IMR-90 (cell line): ENCODE measurements around the gene ANKRD13D. TPM values are rescaled to one million over a fixed set of nuclear protein-coding genes. Genes with fewer than 3 reads are reported as not detected.

Experiments used
- ATAC-seq: fragments of 200-7000 bp; cut with Tn5 transposase; 2 replicates; pipeline ENCODE4 v1.9.1; 2020; ENCODE audit warnings: low read depth, mild to moderate bottlenecking, moderate library complexity
- BruUV-seq: library from RNA; stranded (reverse); fragments of 400-500 nt; replicated peaks from 2 replicates; lab custom pipeline; 2021; lab: Mats Ljungman, UMichigan
- CTCF ChIA-PET: fragments of 300-600 bp; formaldehyde crosslinking; extraction: SDS; loops from one replicate; lab custom pipeline; 2021; ENCODE audit warnings: antibody characterized with exemption; lab: Yijun Ruan, JAX
- POLR2A ChIA-PET: fragments of 300-600 bp; sonication (Branson Sonifier 250); formaldehyde crosslinking; loops from one replicate; lab custom pipeline; 2022; ENCODE audit warnings: antibody characterized with exemption; ENCODE audit not compliant: unreplicated experiment; lab: Charles Lee
- DNase-seq: peaks from one replicate; pipeline ENCODE4 v3.0.0; 2013
- H2AFZ ChIP-seq: replicated peaks from 2 replicates; pipeline ENCODE3; 2013; ENCODE audit warnings: low read length, mild to moderate bottlenecking; ENCODE audit not compliant: poor library complexity
- H2AK5ac ChIP-seq: 2 replicates; pipeline ENCODE4 v1.6.1; 2013; ENCODE audit warnings: low read depth, low read length, inconsistent platforms
- H2AK9ac ChIP-seq: replicated peaks from 2 replicates; pipeline ENCODE3; 2013; ENCODE audit warnings: mild to moderate bottlenecking, low read depth, low read length, moderate library complexity; ENCODE audit not compliant: poor library complexity
- H2BK120ac ChIP-seq: 2 replicates; pipeline ENCODE4 v1.6.1; 2013; ENCODE audit warnings: low read depth, low read length, inconsistent platforms
- H2BK15ac ChIP-seq: 3 replicates; pipeline ENCODE4 v1.6.1; 2013; ENCODE audit warnings: low read depth, low read length, inconsistent platforms
- H2BK20ac ChIP-seq: 2 replicates; pipeline ENCODE4 v1.6.1; 2013; ENCODE audit warnings: low read depth, mild to moderate bottlenecking, inconsistent platforms, low read length, moderate library complexity
- H2BK5ac ChIP-seq: 2 replicates; pipeline ENCODE4 v1.6.1; 2013; ENCODE audit warnings: mild to moderate bottlenecking, low read depth, low read length, inconsistent platforms; ENCODE audit not compliant: poor library complexity, severe bottlenecking
- H3K14ac ChIP-seq: replicated peaks from 2 replicates; pipeline ENCODE4 v1.6.1; 2013; ENCODE audit warnings: low read depth, low read length, inconsistent platforms
- H3K18ac ChIP-seq: 2 replicates; pipeline ENCODE4 v1.6.1; 2013; ENCODE audit warnings: low read depth, low read length, control low read depth
- H3K23ac ChIP-seq: 2 replicates; pipeline ENCODE4 v1.6.1; 2013; ENCODE audit warnings: low read depth, low read length, inconsistent platforms
- H3K27ac ChIP-seq: 2 replicates; pipeline ENCODE4 v1.5.1; 2013; ENCODE audit warnings: mild to moderate bottlenecking, control low read depth, low read length; ENCODE audit not compliant: insufficient read depth
- H3K27me3 ChIP-seq: 2 replicates; pipeline ENCODE4 v1.6.1; 2013; ENCODE audit warnings: low read length; ENCODE audit not compliant: control insufficient read depth, insufficient read depth
- H3K36me3 ChIP-seq: 2 replicates; pipeline ENCODE4 v1.6.1; 2013; ENCODE audit warnings: low read length, mixed read lengths; ENCODE audit not compliant: control insufficient read depth, insufficient read depth
- H3K4ac ChIP-seq: 2 replicates; pipeline ENCODE4 v1.6.1; 2013; ENCODE audit warnings: low read depth, low read length, inconsistent platforms
- H3K4me1 ChIP-seq: 2 replicates; pipeline ENCODE4 v1.6.1; 2013; ENCODE audit warnings: low read length, mixed read lengths; ENCODE audit not compliant: control insufficient read depth, insufficient read depth
- H3K4me2 ChIP-seq: 2 replicates; pipeline ENCODE4 v1.6.1; 2013; ENCODE audit warnings: low read depth, mild to moderate bottlenecking, control low read depth, low read length, moderate library complexity
- H3K4me3 ChIP-seq: 2 replicates; pipeline ENCODE4 v1.5.1; 2013; ENCODE audit warnings: low read depth, mild to moderate bottlenecking, control low read depth, low read length, moderate library complexity; ENCODE audit not compliant: insufficient read depth
- H3K56ac ChIP-seq: 2 replicates; pipeline ENCODE4 v1.6.1; 2013; ENCODE audit warnings: low read length, inconsistent platforms; ENCODE audit not compliant: insufficient read depth; ENCODE audit errors: extremely low read depth
- H3K79me1 ChIP-seq, 2 experiments: 2 replicates each; pipeline ENCODE4 v1.6.1; 2013; ENCODE audit warnings: low read length in 2 of 2, inconsistent platforms in 1 of 2, low read depth in 1 of 2
- H3K9ac ChIP-seq: 2 replicates; pipeline ENCODE4 v1.6.1; 2013; ENCODE audit warnings: low read depth, low read length, control low read depth
- H3K9me1 ChIP-seq: 2 replicates; pipeline ENCODE4 v1.6.1; 2013; ENCODE audit warnings: low read length, inconsistent platforms; ENCODE audit not compliant: insufficient read depth
- H3K9me3 ChIP-seq: 2 replicates; pipeline ENCODE4 v1.6.1; 2013; ENCODE audit warnings: low read length; ENCODE audit not compliant: control insufficient read depth, insufficient read depth
- H4K20me1 ChIP-seq: 2 replicates; pipeline ENCODE4 v1.6.1; 2013; ENCODE audit warnings: low read length, inconsistent platforms; ENCODE audit not compliant: insufficient read depth
- H4K5ac ChIP-seq: 2 replicates; pipeline ENCODE4 v1.6.1; 2013; ENCODE audit warnings: mild to moderate bottlenecking, low read depth, low read length, control low read depth
- H4K8ac ChIP-seq, 2 experiments: 2 replicates each; pipeline ENCODE4 v1.6.1; 2013; ENCODE audit warnings: low read depth in 2 of 2, low read length in 2 of 2, control low read depth in 1 of 2, inconsistent platforms in 1 of 2
- H4K91ac ChIP-seq: 2 replicates; pipeline ENCODE4 v1.6.1; 2013; ENCODE audit warnings: low read depth, low read length, inconsistent platforms; ENCODE audit not compliant: insufficient read depth
- BHLHE40 ChIP-seq: fragments of 150-350 bp; IDR thresholded peaks from 2 replicates; pipeline ENCODE4 v1.6.1; 2016; ENCODE audit warnings: mild to moderate bottlenecking, low read depth, low read length
- CEBPB ChIP-seq: IDR thresholded peaks from 2 replicates; pipeline ENCODE4 v1.6.1; 2012; ENCODE audit warnings: low read depth, low read length, improper control_type of control experiment
- CHD1 ChIP-seq: IDR thresholded peaks from 2 replicates; pipeline ENCODE4 v1.6.1; 2012; ENCODE audit warnings: low read depth, low read length, improper control_type of control experiment
- CTCF ChIP-seq: conservative IDR thresholded peaks from 2 replicates; pipeline ENCODE4 v1.5.1; 2012; ENCODE audit warnings: mild to moderate bottlenecking, low read depth, low read length, improper control_type of control experiment
- FOS ChIP-seq: fragments of 150-350 bp; IDR thresholded peaks from 2 replicates; pipeline ENCODE4 v1.6.1; 2016; ENCODE audit warnings: low read depth, low read length
- MAFK ChIP-seq: IDR thresholded peaks from 2 replicates; pipeline ENCODE4 v1.6.1; 2012; ENCODE audit warnings: low read depth, low read length, improper control_type of control experiment
- MAZ ChIP-seq: IDR thresholded peaks from 2 replicates; pipeline ENCODE4 v1.6.1; 2012; ENCODE audit warnings: low read depth, mild to moderate bottlenecking, low read length, improper control_type of control experiment, moderate library complexity, borderline replicate concordance
- MXI1 ChIP-seq: IDR thresholded peaks from 2 replicates; pipeline ENCODE4 v1.6.1; 2012; ENCODE audit warnings: low read depth, mild to moderate bottlenecking, low read length, moderate library complexity, borderline replicate concordance
- NFE2L2 ChIP-seq: fragments of 150-350 bp; IDR thresholded peaks from 2 replicates; pipeline ENCODE4 v1.6.1; 2016; ENCODE audit warnings: low read depth, mild to moderate bottlenecking, low read length
- RAD21 ChIP-seq: IDR thresholded peaks from 2 replicates; pipeline ENCODE4 v1.6.1; 2012; ENCODE audit warnings: low read length, improper control_type of control experiment
- RCOR1 ChIP-seq: IDR thresholded peaks from 2 replicates; pipeline ENCODE4 v1.6.1; 2012; ENCODE audit warnings: mild to moderate bottlenecking, low read length, improper control_type of control experiment; ENCODE audit not compliant: insufficient replicate concordance
- RFX5 ChIP-seq: IDR thresholded peaks from 2 replicates; pipeline ENCODE4 v1.8.0; 2012; ENCODE audit warnings: low read depth, mild to moderate bottlenecking, low read length, moderate library complexity
- SMC3 ChIP-seq: fragments of 150-350 bp; IDR thresholded peaks from 2 replicates; pipeline ENCODE4 v1.6.1; 2016; ENCODE audit warnings: low read depth, mild to moderate bottlenecking, antibody characterized with exemption, low read length, moderate library complexity
- WGBS, 2 experiments: methylation state at CpG; one replicate each; pipeline versions ENCODE4 v1.1.5 to v1.1.7; 2013; ENCODE audit warnings: missing lambda C conversion rate in 2 of 2; ENCODE audit not compliant: insufficient read length in 1 of 2; ENCODE audit errors: extremely low coverage in 2 of 2; 5-methylcytosine and 5-hydroxymethylcytosine counted together
- dilution Hi-C: fragments of 300-500 bp; cut with HindIII; formaldehyde crosslinking; loops from one replicate; pipeline ENCODE4 v1.14.3; 2018; ENCODE audit warnings: low sequenced_read_pairs; ENCODE audit not compliant: unreplicated experiment
- in situ Hi-C: fragments of 300-500 bp; cut with MboI; formaldehyde crosslinking; loops from 3 replicates; pipeline ENCODE4 v1.14.3; 2019; ENCODE audit warnings: low sequenced_read_pairs, inconsistent platforms, mixed read lengths
- intact Hi-C: fragments of 100-400 bp; cut with micrococcal nuclease; formaldehyde crosslinking; loops from 2 replicates; pipeline ENCODE4 v1.10.0; 2022
- polyA plus RNA-seq, 3 experiments: library from polyadenylated mRNA; depleted of rRNA; stranded (reverse); fragments of >200 nt; gene quantifications; 2 replicates each; pipeline ENCODE4 v1.2.3, GENCODE V29; 2012; ENCODE audit warnings: low replicate concordance in 1 of 3
- total RNA-seq: library from RNA; depleted of rRNA; stranded (reverse); fragments of >200 nt; gene quantifications from 2 replicates; pipeline ENCODE4 v1.2.3, GENCODE V29; 2012
- TF ChIP-seq, protein P1 (sequence below): fragments of 150-350 bp; IDR thresholded peaks from 2 replicates; pipeline ENCODE4 v1.6.1; 2016; ENCODE audit warnings: low read depth, mild to moderate bottlenecking, low read length, moderate library complexity, borderline replicate concordance

ANKRD13D gene
- total and polyA plus RNA-seq, 2 of the 4 experiments (the other 2 are of a cell fraction) = 7.3 to 38.4 TPM

DNA sequence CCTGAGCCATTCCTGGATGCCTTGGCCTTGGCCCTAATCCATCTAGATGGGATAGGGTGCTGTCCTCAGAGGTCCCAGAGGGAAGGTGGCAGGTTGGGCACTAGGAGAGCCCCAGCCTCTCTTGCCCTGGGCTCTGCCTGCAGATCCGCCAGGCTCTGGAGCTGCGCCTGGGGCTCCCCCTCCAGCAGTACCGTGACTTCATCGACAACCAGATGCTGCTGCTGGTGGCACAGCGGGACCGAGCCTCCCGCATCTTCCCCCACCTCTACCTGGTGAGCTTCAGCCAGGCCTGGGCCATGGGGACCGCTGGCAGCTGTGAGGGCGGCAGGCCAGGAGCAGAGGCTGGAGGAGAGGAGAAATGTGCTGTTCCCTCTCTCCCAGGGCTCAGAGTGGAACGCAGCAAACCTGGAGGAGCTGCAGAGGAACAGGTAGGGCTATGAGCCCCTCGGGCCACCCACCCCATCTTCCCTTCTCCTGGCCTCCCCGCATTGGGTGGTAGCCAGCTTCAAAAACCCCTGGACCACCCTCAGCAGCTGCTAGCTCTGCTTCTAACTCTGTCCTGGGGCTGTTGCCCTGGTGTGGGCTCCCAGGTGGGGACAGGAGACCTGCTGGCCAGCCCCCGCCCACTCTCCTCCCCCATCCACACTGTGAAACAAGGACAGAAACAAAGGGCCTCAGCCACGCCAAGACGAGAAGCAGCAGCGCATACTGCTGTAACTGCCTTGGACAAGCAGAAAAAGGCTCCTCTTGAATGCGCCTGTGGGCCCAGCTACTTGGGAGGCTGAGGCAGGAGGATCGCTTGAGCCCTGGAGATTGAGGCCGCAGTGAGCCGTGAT is 19.1 kb downstream of the ANKRD13D start:
- Histone ChIP-seq H3K9me3 (no peaks in the 10 kb centered on the region), H3K27me3 (no peaks in the 10 kb centered on the region), H4K20me1 (no peaks in the 10 kb centered on the region), H3K14ac (no peak overlapping the region), H3K36me3 (peaks cover 34% of the 10 kb centered on the region), H3K18ac (no peak overlapping the region), H3K4me2 (no peak overlapping the region), H3K27ac (no peak overlapping the region), H3K23ac (no peak overlapping the region), H2AK5ac (no peak overlapping the region), H2AFZ (no peak overlapping the region), H3K56ac (no peak overlapping the region), H3K9ac (no peak overlapping the region), H4K8ac (no peak overlapping the region), H2AK9ac (no peak overlapping the region), H2BK5ac (no peak overlapping the region), H2BK20ac (no peak overlapping the region), H2BK15ac (no peak overlapping the region), H4K91ac (no peak overlapping the region), H3K79me1 (peaks cover 0 to 9% of the 10 kb centered on the region in 2 experiments; a peak in 2 of 4 replicates), H2BK120ac (no peak overlapping the region), H3K9me1 (no peaks in the 10 kb centered on the region), H3K4me1 (peaks cover 8% of the 10 kb centered on the region; the same call in 1 of the 2 replicates), H4K5ac (no peak overlapping the region), H3K4me3 (no peak overlapping the region), H3K4ac (no peak overlapping the region)
- dilution Hi-C loops (no loop called here), intact Hi-C loops (no loop called here), in situ Hi-C loops (no loop called here)
- DNase-seq (no peak), ATAC-seq (no peak)
- WGBS, 2 experiments = 80% methylated on average over 1 of the region's 20 CpGs; no CpG with 5 or more reads in 1 of the 2 experiments
- CTCF ChIA-PET = interaction anchor here (1.1 kb wide), 1 partner anchor 9 kb away, joined by 3 read pairs; no protein-coding TSS in a partner anchor
- POLR2A ChIA-PET = no interaction called here
- BruUV-seq = no TSS peak
- no peak for TF ChIP-seq CTCF
- TF ChIP-seq SMC3 = no peak
- TF ChIP-seq CHD1 = no peak
- TF ChIP-seq FOS = no peak
- TF ChIP-seq BHLHE40 = no peak
- TF ChIP-seq RCOR1 = no peak
- TF ChIP-seq RAD21 = no peak
- no peak for TF ChIP-seq MXI1
- TF ChIP-seq RFX5 = no peak
- TF ChIP-seq, protein P1, sequence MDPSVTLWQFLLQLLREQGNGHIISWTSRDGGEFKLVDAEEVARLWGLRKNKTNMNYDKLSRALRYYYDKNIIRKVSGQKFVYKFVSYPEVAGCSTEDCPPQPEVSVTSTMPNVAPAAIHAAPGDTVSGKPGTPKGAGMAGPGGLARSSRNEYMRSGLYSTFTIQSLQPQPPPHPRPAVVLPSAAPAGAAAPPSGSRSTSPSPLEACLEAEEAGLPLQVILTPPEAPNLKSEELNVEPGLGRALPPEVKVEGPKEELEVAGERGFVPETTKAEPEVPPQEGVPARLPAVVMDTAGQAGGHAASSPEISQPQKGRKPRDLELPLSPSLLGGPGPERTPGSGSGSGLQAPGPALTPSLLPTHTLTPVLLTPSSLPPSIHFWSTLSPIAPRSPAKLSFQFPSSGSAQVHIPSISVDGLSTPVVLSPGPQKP = no peak
- TF ChIP-seq NFE2L2 = no peak
- TF ChIP-seq CEBPB = no peak
- no peak for TF ChIP-seq MAZ
- no peak for TF ChIP-seq MAFK
